Measurements from ENCODE around the gene HAGH. TPM values are rescaled to one million over a fixed set of nuclear protein-coding genes. Genes with fewer than 3 reads are reported as not detected.
"Not testable (repeated sequence)": the region's sequence is repeated elsewhere in the genome, so short reads cannot be mapped to it uniquely, and the experiment has no call there.

Gene HAGH
- polyA plus RNA-seq, 4 donors: 38.0 to 56.2 (median 49.5) TPM

DNA sequence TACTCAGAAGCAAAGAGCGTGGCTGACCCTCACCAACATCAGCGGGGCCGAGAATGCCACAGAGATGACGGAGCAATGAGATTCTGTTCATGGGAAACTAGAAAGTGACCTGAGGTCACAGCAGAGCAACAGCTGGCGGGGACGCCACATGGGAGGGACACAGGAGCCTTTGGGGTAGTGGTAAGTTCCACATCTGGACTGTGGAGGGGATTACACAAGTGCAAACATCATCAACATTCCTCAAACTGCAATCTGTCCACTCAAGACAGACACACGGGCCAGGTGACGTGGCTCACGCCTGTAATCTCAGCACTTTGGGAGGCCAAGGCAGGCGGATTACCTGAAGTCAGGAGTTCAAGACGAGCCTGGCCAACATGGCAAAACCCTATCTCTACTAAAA, 11.2 kb downstream of the HAGH start:
- DNase-seq (ENCODE audit: low read depth in 4 of 4, low spot score in 2 of 4): no peak

DNA sequence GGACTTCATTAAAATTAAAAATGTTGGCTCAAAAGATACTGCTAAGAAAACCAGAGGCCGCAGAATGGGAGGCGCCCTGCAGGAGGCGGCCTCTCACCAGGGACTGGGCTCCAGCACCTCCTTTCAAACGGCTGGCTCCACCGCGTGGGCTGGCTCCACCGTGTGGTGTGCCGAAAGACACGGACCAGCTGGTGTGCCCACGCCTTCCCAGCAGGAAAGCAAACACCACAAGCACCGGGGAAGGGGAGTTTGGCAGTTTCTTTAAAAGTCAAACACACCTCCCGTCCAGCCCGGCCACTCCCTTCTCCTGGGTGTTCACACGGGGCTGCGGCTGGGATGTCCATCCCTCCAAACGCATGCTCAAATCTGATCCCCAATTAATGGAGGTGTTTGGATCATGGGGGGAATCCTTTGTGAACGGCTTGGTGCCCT, 13.9 kb downstream of the HAGH start:
- peak in 1 of 4 donors; percentile 58 for DNase-seq (ENCODE audit: low read depth in 4 of 4, low spot score in 2 of 4)

DNA sequence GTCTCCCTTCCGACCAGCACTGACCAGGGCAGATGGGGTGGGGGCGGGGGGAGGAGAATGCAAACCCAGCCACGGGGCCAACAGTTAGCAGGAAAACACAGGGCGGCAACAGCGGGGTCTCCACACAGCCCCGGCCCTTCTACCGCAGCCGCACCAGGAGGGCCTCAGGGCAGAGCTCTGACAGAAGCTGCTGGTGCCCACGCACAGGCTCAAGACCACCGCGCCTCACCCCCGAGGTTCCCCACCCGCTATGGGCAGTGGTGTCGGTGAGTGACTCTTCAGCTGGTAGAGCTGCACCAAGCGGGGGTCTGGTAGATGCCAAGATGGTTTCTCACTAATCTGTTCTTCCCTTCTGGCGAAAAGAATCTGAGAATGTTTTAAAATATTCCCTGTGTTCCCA, 16.1 kb downstream of the HAGH start:
- DNase-seq (ENCODE audit: low read depth in 4 of 4, low spot score in 2 of 4): no peak

DNA sequence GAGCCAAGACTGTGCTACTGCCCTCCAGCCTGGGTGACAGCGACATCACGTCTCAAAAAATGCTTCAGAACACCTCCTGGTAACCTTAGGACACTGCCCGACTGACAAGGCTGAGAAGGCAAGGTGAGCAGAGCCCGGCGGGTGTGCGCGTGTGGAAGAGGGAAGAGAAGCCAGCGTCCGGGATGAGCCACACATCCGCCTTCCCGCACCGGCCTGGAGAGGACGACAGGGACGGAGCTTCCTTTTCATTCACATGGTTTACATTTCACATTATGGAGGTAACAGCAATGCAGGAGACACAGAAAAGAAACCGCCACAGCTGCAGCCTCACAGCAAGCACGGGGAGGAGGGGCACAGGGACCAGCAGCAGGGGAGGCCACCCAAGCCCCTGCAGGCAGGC, 16.5 kb downstream of the HAGH start:
- DNase-seq (ENCODE audit: low read depth in 4 of 4, low spot score in 2 of 4): no peak

DNA sequence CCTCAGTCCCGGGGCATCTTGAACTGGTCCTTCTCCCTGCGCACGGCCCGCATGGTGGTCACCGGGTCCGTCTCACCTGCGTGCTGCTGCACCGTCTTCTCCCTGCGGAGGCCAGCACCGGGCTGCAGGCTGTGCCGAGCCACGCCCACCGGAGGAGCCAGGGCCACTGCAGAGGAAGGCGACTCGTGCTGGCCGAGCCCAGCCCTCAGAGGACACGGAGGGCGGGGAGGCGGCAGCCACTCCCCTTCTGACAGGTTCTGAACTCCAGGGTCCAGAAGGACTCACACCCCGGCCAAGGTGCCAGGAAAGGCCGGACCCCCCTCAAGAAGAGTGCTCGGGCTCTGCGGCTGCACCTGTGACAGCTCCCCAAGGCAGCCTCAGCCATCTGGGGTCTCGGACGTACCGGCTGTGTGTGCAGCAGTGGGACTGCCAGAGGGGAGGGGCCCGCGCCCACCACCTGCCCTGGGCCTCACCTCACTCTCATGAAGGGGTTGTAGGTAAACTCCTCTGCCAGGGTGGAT, 17.3 kb downstream of the HAGH start:
- DNase-seq (ENCODE audit: low read depth in 4 of 4, low spot score in 2 of 4): no peak

DNA sequence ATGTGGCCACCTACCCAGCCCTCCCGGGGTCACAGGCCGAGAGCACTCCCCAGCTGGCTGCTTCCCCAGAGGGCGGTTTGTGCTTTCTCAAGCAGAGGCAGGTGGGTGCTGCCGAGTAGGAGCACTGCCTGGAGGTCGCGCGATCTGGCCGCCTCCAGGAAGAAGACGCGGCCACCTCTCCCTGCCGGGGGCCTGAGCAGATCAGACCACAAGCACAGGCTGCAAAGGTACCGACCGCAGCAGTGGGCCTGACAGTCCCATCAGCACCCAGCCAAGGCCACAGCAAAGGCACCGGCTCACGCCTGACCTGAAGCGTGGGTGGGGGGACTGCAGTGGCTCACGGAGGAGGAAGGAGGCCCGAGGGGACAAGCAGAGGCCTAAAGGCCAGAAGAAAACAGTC, 17.9 kb downstream of the HAGH start:
- DNase-seq (ENCODE audit: low read depth in 4 of 4, low spot score in 2 of 4): no peak

DNA sequence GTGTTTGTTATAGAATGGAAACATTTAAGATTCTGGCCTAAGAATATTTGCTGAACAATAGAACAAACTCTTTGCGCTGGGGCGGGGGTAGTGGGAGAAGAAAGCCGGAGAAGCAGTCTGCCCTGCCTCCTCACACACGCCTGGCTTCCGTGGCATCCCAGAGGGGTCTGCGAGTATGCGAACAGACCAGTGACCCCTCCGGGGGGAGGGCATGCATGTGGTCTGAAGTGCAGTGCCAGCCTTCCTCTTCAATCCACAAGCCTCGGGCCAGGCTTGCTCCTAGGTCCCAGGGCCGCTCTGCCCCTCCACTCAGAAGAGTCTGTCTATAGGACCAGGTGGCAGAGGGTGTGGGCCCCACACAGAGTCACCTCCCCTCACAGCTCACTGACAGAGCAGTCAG, 19.0 kb downstream of the HAGH start:
- DNase-seq (ENCODE audit: low read depth in 4 of 4, low spot score in 2 of 4): no peak

DNA sequence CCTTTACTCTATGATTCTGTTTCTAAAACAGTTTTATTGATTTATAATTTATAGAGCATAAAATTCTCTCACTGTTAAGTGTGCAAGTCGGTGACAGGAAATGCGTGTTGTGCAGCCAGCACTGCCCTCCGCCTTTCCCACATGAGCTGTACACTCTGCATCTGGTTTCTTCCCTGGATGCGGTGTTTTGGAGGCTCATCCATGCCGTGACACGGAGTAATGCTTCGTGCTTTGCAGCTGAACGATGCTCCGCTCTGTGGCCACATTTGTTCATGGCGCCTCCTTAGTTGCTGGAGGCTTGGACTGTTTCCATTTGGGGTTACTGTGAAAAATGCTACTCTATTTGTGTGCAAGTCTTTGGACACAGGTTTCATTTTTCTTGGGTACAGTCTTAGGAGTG, 25.9 kb downstream of the HAGH start:
- DNase-seq (ENCODE audit: low read depth in 4 of 4, low spot score in 2 of 4): no peak

DNA sequence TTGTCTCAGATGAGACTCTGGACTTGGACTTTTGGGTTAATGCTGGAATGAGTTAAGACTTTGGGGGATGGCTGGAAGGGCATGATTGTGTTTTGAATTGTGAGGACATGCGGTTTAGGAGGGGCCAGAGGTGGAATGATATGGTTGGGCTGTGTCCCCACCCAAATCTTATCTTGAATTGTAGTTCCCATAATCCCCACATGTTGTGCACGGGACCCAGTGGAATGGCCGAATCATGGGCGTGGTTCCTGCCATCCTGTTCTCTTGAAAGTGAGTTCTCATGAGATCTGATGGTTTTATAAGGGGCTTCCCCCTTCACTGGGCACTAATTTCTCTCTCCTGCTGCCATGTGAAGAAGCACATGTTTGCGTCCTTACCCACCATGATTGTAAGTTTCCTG, 27.4 kb downstream of the HAGH start:
- not testable (repeated sequence) for DNase-seq (ENCODE audit: low read depth in 4 of 4, low spot score in 2 of 4)

DNA sequence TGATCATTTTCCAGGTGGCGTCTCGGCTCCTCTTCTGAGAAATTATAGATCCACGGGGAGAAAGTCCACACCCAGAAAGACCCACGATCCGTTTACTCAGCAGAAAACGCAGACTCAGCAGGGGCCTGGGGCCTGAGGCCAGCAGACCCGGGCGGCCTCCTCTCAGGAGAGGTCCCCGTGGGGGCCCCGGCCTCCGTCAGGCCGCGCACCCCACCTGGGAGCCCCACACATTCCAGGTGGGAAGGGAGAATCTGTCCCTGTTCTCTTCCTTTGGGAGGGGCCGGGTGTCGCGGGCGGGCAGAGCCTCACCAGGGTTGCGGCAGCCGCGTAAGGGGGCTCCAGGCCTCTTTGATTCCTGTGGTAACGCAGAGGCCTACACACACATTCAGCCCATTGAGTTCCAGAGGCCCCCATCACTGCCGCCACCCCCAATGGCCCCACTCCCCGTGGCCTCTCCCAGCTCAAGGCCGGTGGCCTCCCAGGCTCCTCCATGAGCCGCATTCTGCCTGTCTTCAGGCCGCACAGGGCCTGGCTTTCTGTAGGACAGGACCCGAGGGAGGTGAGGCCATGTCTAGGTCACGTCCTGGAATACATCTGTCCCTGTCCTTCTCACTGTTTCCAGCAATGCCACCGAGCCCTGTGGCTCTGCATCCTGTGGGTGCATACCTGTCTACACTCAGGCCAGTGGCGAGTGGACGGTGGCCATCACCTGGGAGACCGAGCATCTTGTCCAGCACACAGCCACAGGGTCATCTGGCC, 31.5 kb downstream of the HAGH start:
- DNase-seq (ENCODE audit: low read depth in 4 of 4, low spot score in 2 of 4): no peak

DNA sequence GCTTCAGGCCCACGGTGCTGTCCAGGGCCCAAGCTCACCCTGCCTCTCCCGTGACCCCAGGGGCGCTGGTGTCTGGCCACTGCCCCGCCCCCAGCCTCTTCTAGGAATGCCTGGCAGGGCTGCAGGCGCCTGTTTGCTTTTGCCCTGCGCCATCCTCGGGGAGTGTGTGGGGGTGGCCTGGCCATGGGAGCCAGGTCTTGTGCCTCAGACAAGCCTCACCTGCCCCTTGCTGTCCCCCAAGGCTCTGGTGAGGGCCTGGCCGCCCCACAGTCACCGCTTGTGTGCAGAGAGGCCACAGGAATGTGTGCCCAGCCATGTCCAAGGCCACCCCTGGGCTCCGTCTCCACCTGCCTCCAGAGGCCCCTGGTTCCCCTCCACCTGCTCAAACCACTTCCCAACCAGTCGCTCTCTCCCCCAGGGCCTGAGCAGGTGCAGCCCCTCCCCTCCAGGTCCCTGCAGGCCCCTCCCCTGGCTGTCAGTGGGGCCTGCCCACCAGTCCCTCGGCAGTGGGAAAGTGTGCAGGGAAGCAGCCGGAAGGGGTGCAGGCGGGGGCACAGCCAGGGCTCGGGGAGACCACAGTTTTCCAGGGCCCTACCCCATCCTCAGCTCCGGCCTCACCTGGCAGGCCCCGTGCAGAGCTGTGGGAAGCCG, 32.3 kb downstream of the HAGH start:
- no peak for DNase-seq (ENCODE audit: low read depth in 4 of 4, low spot score in 2 of 4)

DNA sequence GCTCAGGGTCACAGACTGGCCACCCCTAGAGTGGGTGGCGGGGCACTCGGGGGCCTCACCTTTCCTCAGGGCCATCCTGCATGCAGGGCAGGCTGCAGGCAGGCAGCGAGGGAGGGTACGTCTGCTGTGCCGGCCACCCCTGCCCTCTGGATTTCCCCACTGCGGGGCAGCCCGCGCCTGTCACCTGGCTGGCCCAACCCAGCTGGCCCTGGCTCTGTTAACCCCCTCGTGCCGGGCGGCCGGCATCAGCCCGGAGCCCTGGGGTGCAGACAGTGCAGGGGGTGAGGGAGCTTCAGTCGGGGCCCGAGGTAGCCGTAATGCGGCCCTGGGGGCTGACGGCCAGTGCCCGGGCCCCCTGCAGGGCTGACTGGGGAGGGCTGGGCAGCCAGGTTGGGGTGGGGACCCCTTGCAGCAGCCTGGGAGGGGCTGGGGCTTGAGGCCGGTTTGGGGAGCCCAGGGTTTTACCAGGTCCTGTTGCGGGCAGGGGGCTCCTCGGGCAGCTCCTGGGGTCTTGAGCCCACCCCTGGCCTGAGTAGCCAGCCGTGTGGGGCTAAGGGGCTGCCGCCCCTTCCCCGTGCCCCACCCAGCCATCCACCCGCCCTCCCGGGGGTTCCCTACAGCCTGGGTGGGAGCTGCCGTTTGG, 32.9 kb downstream of the HAGH start, which contains the start of gene IGFALS:
Gene IGFALS, minus strand, starts transcription at position 128 of the 643 bp plus-strand sequence. Its CDS starts 53 bp downstream, at position 75.
- DNase-seq (ENCODE audit: low read depth in 4 of 4, low spot score in 2 of 4): no peak

DNA sequence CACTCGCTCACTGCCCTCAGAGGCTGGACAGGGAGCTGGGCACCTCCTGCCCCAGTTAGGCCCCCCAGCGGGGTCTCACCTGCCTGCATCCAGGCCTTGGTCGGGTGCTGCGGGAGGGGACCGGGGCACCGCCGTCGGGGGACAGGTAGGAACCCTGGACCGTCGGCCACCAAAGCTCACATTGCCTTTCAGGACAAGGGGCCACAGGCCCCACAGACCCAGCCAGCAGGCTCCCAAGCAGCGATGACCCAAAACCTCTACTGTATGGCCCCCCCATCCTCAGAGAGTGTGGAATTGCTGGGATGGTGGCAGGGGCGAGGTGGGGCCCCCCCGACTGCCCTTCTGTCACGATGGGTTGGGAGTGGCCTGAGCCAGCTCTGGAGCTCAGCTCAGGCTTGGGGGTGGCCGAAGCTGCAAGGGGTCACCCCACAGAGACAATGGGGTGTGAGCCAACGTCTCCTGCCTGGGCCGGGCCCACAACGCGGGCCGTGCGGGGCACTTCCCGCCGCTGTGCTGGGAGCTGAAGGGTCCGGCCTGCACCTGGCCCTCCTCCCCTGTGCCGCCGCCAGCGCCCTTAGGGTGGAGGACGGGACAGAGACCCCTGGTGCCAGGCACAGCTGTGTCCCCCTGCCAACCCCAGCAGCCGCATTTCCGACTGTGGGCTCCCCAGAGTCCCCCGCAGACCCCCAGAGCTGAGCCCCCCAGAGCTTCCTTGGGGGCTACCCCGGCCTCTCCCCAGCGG, 33.6 kb downstream of the HAGH start:
- no peak for DNase-seq (ENCODE audit: low read depth in 4 of 4, low spot score in 2 of 4)

DNA sequence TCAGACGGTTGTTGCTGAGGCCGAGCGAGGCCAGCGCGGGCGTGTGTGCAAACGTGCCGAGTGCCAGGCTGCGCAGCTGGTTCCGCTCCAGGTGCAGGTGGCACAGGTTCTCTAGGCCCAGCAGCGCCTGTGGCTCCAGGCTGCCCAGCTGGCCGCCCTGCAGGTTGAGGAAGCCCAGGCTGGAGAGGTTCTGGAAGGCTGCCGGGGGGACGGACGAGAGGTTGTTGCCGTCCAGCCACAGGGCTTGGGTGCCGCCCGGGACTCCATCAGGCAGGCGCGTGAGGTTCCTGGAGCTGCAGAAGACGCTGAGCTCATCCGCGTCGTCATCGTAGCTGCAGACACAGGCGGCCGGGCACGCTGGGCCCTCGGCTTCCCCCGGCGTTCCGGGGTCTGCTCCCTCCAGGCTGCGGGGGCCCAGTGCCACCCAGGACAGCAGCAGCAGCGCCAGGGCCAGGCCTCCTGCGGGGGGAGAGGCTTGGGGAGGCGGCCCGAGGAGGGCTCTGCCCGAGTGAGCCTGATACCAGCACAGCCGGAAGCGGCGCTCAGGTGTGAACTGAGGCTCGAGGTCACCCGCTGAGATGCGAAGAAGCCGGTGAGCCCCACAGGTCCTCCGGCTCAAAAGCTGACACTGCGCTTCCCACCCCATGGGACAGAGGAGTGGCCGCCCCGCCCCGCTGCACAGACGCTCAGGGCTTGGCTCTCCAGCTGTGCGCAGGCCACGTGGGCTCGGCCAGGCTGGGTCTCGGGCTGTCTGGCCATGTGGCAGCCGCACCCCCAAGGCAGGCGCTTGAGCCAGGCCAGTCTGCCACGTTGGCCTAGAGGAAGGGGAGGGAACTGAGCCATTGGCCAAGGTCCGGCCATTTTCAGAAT, 34.4 kb downstream of the HAGH start:
- DNase-seq (ENCODE audit: low read depth in 4 of 4, low spot score in 2 of 4): no peak

DNA sequence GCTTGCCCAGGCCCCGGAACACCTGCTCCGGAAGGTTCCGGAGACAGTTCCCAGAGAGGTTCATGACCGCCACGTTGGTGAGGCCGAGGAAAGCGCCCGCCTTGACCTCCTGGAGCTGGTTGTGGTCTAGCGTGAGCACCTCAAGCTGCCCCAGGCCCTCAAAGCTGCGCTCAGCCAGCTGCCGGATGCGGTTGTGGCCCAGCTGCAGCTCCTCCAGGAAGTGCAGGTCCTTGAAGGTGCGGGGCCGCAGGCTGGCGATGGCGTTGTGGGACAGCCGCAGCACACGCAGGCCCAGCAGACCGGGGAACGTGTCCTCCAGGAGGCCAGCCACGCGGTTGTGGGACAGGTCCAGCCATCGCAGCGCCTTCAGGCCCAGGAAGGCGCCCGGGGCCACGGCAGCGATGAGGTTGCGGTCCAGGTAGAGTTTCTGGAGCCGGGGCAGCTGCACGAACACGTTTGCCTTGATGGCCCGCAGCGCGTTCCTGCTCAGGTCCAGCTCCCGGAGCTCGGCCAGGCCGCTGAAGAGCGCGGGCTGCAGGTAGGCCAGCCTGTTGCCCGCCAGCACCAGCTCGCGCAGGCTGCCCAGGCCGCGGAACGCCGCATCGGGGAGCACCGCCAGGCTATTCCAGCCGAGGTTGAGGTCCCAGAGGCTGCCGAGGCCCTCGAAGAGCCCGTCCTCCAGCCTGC, 35.2 kb downstream of the HAGH start:
- DNase-seq (ENCODE audit: low read depth in 4 of 4, low spot score in 2 of 4): no peak

DNA sequence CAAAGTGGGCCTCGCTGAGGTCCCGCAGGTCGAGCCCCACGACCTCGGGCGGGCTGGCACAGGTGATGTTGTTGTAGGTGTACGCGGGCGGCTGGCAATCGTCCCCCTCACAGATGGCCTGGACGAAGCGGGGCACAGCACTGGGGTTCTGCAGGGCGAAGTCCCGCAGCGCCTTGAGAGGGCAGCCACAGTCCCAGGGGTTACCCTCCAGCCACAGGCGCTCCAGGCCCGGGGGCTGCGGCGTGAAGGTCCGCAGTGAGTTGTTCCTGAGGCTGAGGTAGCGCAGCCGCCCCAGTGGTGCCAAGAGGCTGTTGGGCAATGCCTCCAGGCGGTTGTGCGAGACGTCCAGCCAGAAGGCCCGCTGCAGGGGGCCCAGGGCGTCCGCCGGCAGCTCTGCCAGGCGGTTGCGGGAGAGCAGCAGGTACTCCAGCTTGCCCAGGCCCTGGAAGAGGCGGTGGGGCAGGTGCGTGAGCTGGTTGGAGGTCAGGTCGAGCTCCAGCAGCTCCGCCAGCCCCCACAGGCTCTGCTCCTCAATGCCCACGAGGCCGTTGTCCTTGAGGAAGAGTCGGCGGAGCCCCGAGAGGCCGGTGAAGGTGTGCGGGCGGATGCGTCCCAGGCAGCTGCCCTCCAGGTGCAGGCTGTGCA, 35.9 kb downstream of the HAGH start:
- no peak for DNase-seq (ENCODE audit: low read depth in 4 of 4, low spot score in 2 of 4)

DNA sequence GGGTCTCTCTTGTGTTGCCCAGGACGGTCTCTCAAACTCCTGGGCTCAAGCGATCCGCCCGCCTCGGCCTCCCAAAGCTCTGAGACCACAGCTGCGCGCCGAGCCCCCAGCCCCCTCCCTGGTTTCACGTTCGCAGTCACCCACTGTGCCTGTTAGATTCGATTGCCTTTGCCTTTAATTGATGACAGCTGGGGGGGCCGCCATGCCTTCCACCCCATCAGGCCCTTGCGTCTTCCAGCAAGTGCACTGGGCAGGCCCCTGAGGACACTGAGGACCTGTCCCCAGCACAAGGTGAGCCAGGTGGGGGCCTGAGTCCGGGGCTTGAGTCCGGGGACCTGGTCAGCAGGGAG, 36.4 kb downstream of the HAGH start:
- DNase-seq (ENCODE audit: low read depth in 4 of 4, low spot score in 2 of 4): no peak

DNA sequence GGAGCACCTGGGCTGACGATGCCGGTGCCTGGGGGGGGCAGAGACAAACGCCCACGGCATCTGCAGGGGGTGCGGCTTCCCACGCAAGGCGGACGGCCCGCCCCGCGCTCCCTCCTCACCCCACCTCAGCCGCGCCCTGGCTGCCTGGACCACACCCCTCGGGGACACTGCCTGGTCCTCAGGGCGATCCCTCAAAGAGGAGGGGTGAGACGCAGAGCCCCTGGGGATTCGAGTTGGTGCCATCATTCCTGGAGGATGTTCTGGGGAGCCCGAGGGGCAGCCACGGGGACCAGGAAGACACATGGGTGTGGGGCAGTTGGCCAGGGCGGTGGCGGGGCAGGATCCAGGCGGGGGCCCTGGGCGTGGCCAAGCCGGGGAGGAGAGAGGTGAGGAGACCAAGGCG, 37.0 kb downstream of the HAGH start:
- no peak for DNase-seq (ENCODE audit: low read depth in 4 of 4, low spot score in 2 of 4)

DNA sequence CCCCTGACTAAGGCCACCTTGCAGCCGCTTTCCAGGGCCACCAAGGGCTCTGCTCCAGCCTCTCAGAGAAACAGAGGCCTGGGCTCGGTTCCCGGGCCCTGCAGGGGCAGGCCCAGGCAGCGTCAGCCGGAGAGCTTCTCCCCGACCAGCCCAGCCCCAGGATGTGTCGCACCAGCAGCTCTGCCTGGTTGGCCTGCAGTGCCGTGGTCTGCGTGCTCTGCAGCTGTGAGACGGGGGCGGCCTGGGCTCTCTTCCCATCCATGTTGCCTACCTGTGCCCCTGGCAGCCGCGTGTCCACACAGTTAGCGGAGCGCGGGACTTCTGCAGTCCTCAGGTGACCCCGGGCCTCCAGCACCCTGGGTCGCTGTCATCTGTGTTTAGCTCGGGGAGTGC, 37.9 kb downstream of the HAGH start:
- no peak for DNase-seq (ENCODE audit: low read depth in 4 of 4, low spot score in 2 of 4)
